Measurements from ENCODE around the gene ZHX3.

Gene ZHX3

GRCh38 chr20:41307021-41307420, 10.5 kb downstream of the ZHX3 start:
- no peak overlapping the region for H3K4me3 ChIP-seq
- no peak for DNase-seq (ENCODE audit: low spot score)
- TF ChIP-seq CTCF (IDR thresholded peaks at IDR 0.05), result no peak
- no peak overlapping the region for H3K27ac ChIP-seq

- H3K27ac ChIP-seq, result no peak overlapping the region
- no peak for TF ChIP-seq CTCF (IDR thresholded peaks at IDR 0.05)
- no peak for DNase-seq (ENCODE audit: low spot score)
- no peak overlapping the region for H3K4me3 ChIP-seq
Observed at GRCh38 chr20:41306061-41306727, 11.3 kb downstream of the ZHX3 start.

GRCh38 chr20:41304424-41305079, 13.0 kb downstream of the ZHX3 start:
- no peak for DNase-seq (ENCODE audit: low spot score)
- H3K27ac ChIP-seq, result no peak overlapping the region
- no peak overlapping the region for H3K4me3 ChIP-seq
- TF ChIP-seq CTCF (IDR thresholded peaks at IDR 0.05), result no peak

- Histone ChIP-seq H3K27ac (no peak overlapping the region), H3K4me3 (no peak overlapping the region)
- no peak for TF ChIP-seq CTCF (IDR thresholded peaks at IDR 0.05)
- DNase-seq (ENCODE audit: low spot score), result no peak
Observed at GRCh38 chr20:41304002-41304401, 13.5 kb downstream of the ZHX3 start.

- TF ChIP-seq CTCF (IDR thresholded peaks at IDR 0.05), result no peak
- peak overlapping the region in 1 of 2 donors; percentile 49 for H3K27ac ChIP-seq
- DNase-seq (ENCODE audit: low spot score), result no peak
- no peak overlapping the region for H3K4me3 ChIP-seq
Observed at GRCh38 chr20:41300886-41301285, 16.6 kb downstream of the ZHX3 start.

- H3K4me3 ChIP-seq, result no peak overlapping the region
- no peak for TF ChIP-seq CTCF (IDR thresholded peaks at IDR 0.05)
- no peak for DNase-seq (ENCODE audit: low spot score)
- H3K27ac ChIP-seq, result peak overlapping the region in 1 of 2 donors; percentile 49
Observed at GRCh38 chr20:41300383-41300782, 17.1 kb downstream of the ZHX3 start.

GRCh38 chr20:41299899-41300298, 17.6 kb downstream of the ZHX3 start:
- H3K4me3 ChIP-seq, result no peak overlapping the region
- TF ChIP-seq CTCF (IDR thresholded peaks at IDR 0.05), result no peak
- no peak for DNase-seq (ENCODE audit: low spot score)
- no peak overlapping the region for H3K27ac ChIP-seq

All from coronary artery (tissue), 2 donors.